ENCODE measurements around the gene HEXIM1. TPM values are rescaled to one million over a fixed set of nuclear protein-coding genes. Genes with fewer than 3 reads are reported as not detected.

The HEXIM1 gene
- total RNA-seq, 1 donor from 2014 or later = 33.3 TPM

DNA sequence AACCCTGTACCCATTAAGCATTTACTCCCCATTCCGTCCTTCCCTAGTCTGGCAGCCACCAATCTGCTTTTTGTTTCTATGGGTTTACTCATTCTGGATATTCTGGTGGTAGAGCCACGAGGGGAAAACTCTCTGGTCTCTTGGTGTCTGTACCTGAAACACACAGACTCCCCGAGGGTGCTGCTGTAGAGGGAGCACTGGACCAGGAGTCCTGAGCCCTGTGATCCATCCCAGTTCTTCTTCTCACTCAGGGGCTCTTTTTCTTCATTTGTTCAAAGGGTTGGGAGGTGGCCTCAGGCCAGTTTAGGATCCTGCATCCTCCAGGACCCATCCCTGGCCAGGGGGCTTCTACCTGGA lies 27.5 kb downstream of the HEXIM1 start:
- no peak overlapping the region for H3K27ac Mint-ChIP-seq

DNA sequence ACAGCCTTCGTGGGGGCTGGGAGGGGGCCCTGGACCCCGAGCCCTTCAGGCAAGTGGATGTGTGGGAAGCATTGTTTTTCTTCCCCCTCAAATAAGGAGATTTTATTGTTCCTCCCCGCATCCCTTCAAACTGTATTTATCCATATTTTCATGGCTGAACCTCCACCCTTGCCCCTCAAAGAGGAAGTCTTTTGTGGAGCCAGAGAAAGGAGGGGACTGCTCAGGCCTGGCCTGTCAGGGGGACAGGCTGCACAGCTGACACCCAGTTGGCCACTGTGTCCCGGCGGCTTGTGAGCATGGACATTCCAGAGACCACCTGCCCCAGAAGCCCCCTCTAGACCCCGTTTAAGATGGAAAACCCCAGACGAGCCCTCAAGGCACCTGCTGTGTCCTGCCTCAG lies 29.3 kb downstream of the HEXIM1 start:
- no peaks in the 10 kb centered on the region for H3K36me3 Mint-ChIP-seq (ENCODE audit: insufficient read depth)
- peaks cover 14% of the 10 kb centered on the region for H3K27me3 Mint-ChIP-seq

More for the DNA sequence above, 27.5 kb downstream of the HEXIM1 start:
- H3K4me3 Mint-ChIP-seq (ENCODE audit: low read depth) = no peak overlapping the region
- TF ChIP-seq, protein P1, sequence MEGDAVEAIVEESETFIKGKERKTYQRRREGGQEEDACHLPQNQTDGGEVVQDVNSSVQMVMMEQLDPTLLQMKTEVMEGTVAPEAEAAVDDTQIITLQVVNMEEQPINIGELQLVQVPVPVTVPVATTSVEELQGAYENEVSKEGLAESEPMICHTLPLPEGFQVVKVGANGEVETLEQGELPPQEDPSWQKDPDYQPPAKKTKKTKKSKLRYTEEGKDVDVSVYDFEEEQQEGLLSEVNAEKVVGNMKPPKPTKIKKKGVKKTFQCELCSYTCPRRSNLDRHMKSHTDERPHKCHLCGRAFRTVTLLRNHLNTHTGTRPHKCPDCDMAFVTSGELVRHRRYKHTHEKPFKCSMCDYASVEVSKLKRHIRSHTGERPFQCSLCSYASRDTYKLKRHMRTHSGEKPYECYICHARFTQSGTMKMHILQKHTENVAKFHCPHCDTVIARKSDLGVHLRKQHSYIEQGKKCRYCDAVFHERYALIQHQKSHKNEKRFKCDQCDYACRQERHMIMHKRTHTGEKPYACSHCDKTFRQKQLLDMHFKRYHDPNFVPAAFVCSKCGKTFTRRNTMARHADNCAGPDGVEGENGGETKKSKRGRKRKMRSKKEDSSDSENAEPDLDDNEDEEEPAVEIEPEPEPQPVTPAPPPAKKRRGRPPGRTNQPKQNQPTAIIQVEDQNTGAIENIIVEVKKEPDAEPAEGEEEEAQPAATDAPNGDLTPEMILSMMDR (IDR thresholded peaks at IDR 0.05; ENCODE audit: unreplicated experiment) = no peak
- H3K9me3 Mint-ChIP-seq (ENCODE audit: low read depth) = no peaks in the 10 kb centered on the region
- no peaks in the 10 kb centered on the region for H3K36me3 Mint-ChIP-seq (ENCODE audit: insufficient read depth)
- no peak for DNase-seq (ENCODE audit: low spot score, unreplicated experiment)
- H3K27me3 Mint-ChIP-seq = peaks cover 10% of the 10 kb centered on the region
- H3K4me1 Mint-ChIP-seq (ENCODE audit: low read depth) = peaks cover 22% of the 10 kb centered on the region

GRCh38 chr17:45184144-45184543 lies 35.9 kb downstream of the HEXIM1 start:
- no peak overlapping the region for H3K4me3 Mint-ChIP-seq (ENCODE audit: low read depth)
- H3K4me1 Mint-ChIP-seq (ENCODE audit: low read depth) = peaks cover 8% of the 10 kb centered on the region

More for the DNA sequence above, 29.3 kb downstream of the HEXIM1 start:
- Mint-ChIP-seq H3K9me3 (ENCODE audit: low read depth) (no peaks in the 10 kb centered on the region), H3K4me1 (ENCODE audit: low read depth) (peaks cover 8% of the 10 kb centered on the region), H3K27ac (no peak overlapping the region), H3K4me3 (ENCODE audit: low read depth) (no peak overlapping the region)
- TF ChIP-seq, protein P1 (IDR thresholded peaks at IDR 0.05; ENCODE audit: unreplicated experiment) = no peak
- DNase-seq (ENCODE audit: low spot score, unreplicated experiment) = no peak

DNA sequence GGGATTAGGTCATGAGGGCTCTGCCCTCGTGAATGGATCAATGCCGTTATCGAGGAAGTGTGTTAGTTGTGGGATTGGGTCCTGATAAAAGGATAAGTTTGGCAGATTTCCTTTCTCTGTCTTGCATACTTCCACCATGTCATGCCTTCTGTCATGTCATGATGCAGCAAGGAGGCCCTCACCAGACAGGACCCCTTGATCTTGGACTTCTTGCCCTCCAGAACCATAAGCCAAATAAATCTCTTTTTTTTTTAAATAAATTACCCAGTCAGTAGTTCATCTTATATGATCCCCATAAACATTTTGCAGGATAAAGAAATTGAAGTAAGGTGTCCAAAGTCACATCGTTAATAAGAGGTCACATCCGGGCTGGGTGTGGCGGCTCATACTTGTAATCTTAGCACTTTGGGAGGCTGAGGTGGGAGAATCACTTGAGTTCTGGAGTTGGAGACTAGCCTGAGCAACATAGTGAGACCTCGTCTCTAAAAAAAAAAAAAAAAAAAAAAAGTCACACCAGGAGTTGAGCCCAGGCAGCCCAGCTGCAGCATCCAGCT lies 38.6 kb downstream of the HEXIM1 start:
- Mint-ChIP-seq H3K9me3 (ENCODE audit: low read depth) (no peaks in the 10 kb centered on the region), H3K27ac (peak overlapping the region; percentile 40), H3K4me3 (ENCODE audit: low read depth) (no peak overlapping the region), H3K36me3 (ENCODE audit: insufficient read depth) (no peaks in the 10 kb centered on the region), H3K4me1 (ENCODE audit: low read depth) (peaks cover 10% of the 10 kb centered on the region), H3K27me3 (peaks cover 28% of the 10 kb centered on the region)
- no peak for DNase-seq (ENCODE audit: low spot score, unreplicated experiment)
- TF ChIP-seq, protein P1 (IDR thresholded peaks at IDR 0.05; ENCODE audit: unreplicated experiment) = no peak

More at GRCh38 chr17:45184144-45184543, 35.9 kb downstream of the HEXIM1 start:
- peaks cover 26% of the 10 kb centered on the region for H3K27me3 Mint-ChIP-seq
- H3K27ac Mint-ChIP-seq = no peak overlapping the region
- DNase-seq (ENCODE audit: low spot score, unreplicated experiment) = no peak
- no peaks in the 10 kb centered on the region for H3K9me3 Mint-ChIP-seq (ENCODE audit: low read depth)
- no peaks in the 10 kb centered on the region for H3K36me3 Mint-ChIP-seq (ENCODE audit: insufficient read depth)
- TF ChIP-seq, protein P1 (IDR thresholded peaks at IDR 0.05; ENCODE audit: unreplicated experiment) = no peak

- H3K27ac Mint-ChIP-seq = no peak overlapping the region
- peaks cover 27% of the 10 kb centered on the region for H3K27me3 Mint-ChIP-seq
- DNase-seq (ENCODE audit: low spot score, unreplicated experiment) = no peak
- no peaks in the 10 kb centered on the region for H3K9me3 Mint-ChIP-seq (ENCODE audit: low read depth)
- TF ChIP-seq, protein P1 (IDR thresholded peaks at IDR 0.05; ENCODE audit: unreplicated experiment) = no peak
- no peaks in the 10 kb centered on the region for H3K36me3 Mint-ChIP-seq (ENCODE audit: insufficient read depth)
- H3K4me1 Mint-ChIP-seq (ENCODE audit: low read depth) = peaks cover 8% of the 10 kb centered on the region
- no peak overlapping the region for H3K4me3 Mint-ChIP-seq (ENCODE audit: low read depth)
Measured at GRCh38 chr17:45189009-45189408, 40.7 kb downstream of the HEXIM1 start.
